ENCODE data around the gene CTDP1.

Gene CTDP1

DNA sequence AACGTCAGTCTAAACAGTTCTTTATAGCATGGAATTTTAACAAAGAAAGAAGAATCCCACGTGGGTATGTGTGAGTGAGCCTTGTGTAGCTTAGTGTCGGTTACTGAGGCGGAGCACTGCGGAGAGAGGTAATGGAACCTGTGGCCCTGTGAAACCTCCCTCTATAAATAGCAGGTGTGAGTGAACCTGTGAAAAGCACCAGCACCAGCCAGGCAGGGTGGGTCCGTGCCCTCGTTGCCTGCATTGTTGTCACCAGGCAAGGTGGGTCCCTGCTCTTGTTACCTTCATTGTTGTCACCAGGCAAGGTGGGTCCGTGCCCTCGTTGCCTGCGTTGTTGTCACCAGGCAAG lies 4.7 kb downstream of the CTDP1 start:
- CTCF ChIA-PET: interaction anchor here (0.5 kb wide), 1 partner anchor 295 kb away, joined by 3 read pairs; no protein-coding TSS in a partner anchor
- H3K4me3 ChIP-seq (ENCODE audit: low read depth, low read length): no peak overlapping the region
- H3K4me1 ChIP-seq (ENCODE audit: control insufficient read depth, insufficient read depth, low read length): peaks cover 15% of the 10 kb centered on the region
- no peaks in the 10 kb centered on the region for H3K36me3 ChIP-seq (ENCODE audit: control insufficient read depth in 2 of 2, insufficient read depth in 1 of 2, low read length in 2 of 2)
- TF ChIP-seq ZNF837 (tag by site-specific recombination; IDR thresholded peaks at IDR 0.05): no peak
- no peak for TF ChIP-seq ZNF23 (tag by site-specific recombination; IDR thresholded peaks at IDR 0.05; ENCODE audit: borderline replicate concordance)
- no peak for TF ChIP-seq ZNF48 (tag by site-specific recombination; IDR thresholded peaks at IDR 0.05)
- TF ChIP-seq YY2 (tag by site-specific recombination; IDR thresholded peaks at IDR 0.05): no peak
- no peak for TF ChIP-seq ZNF239 (tag by site-specific recombination; IDR thresholded peaks at IDR 0.05)
- TF ChIP-seq ZXDB (tag by site-specific recombination; IDR thresholded peaks at IDR 0.05): no peak
- TF ChIP-seq, protein P1, sequence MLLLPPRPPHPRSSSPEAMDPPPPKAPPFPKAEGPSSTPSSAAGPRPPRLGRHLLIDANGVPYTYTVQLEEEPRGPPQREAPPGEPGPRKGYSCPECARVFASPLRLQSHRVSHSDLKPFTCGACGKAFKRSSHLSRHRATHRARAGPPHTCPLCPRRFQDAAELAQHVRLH (tag by site-specific recombination; IDR thresholded peaks at IDR 0.05): no peak
- TF ChIP-seq BCL11B (tag by site-specific recombination; IDR thresholded peaks at IDR 0.05; ENCODE audit: low read depth): no peak
- H3K9me3 ChIP-seq (ENCODE audit: control insufficient read depth, insufficient read depth, low read depth, low read length): no peaks in the 10 kb centered on the region
- POLR2A ChIA-PET: no interaction called here
- H3K27ac ChIP-seq (ENCODE audit: extremely low read depth, low read depth, low read length): no peak overlapping the region

DNA sequence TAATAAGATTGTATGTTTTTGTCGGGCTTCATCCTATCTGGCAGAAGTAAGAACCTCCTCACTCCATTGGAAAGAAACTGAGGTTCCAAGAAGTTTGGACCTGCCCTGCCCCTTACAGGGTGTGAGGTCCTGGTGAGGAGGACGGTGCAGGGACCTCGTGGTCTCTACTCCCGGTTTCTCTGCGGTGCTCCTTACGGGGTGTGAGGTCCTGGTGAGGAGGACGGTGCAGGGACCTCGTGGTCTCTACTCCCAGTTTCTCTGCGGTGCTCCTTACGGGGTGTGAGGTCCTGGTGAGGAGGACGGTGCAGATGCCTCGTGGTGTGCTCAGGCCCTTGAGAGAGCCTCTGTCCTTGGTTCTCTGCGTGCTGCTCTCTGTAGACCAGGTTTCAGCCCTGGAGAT lies 5.2 kb downstream of the CTDP1 start:
- Histone ChIP-seq H3K9me3 (ENCODE audit: control insufficient read depth, insufficient read depth, low read depth, low read length) (no peaks in the 10 kb centered on the region), H3K27ac (ENCODE audit: extremely low read depth, low read depth, low read length) (no peak overlapping the region), H3K4me1 (ENCODE audit: control insufficient read depth, insufficient read depth, low read length) (peaks cover 15% of the 10 kb centered on the region), H3K36me3 (ENCODE audit: control insufficient read depth in 2 of 2, insufficient read depth in 1 of 2, low read length in 2 of 2) (no peaks in the 10 kb centered on the region), H3K4me3 (ENCODE audit: low read depth, low read length) (no peak overlapping the region)
- ChIA-PET CTCF (no interaction called here), POLR2A (no interaction called here)
- no peak for TF ChIP-seq SP3 (tag by site-specific recombination; IDR thresholded peaks at IDR 0.05)
- TF ChIP-seq GLIS1 (tag by site-specific recombination; IDR thresholded peaks at IDR 0.05): no peak
- TF ChIP-seq ZNF707 (tag by site-specific recombination; IDR thresholded peaks at IDR 0.05): no peak
- TF ChIP-seq ZNF521 (tag by site-specific recombination; IDR thresholded peaks at IDR 0.05): no peak
- TF ChIP-seq ZNF112 (tag by site-specific recombination; IDR thresholded peaks at IDR 0.05): no peak
- no peak for TF ChIP-seq ZNF843 (tag by site-specific recombination; IDR thresholded peaks at IDR 0.05)
- no peak for TF ChIP-seq ZNF776 (tag by site-specific recombination; IDR thresholded peaks at IDR 0.05; ENCODE audit: borderline replicate concordance)
- no peak for TF ChIP-seq ZNF548 (tag by site-specific recombination; IDR thresholded peaks at IDR 0.05)
- no peak for TF ChIP-seq ZNF175 (tag by site-specific recombination; IDR thresholded peaks at IDR 0.05)
- TF ChIP-seq ZXDB (tag by site-specific recombination; IDR thresholded peaks at IDR 0.05): no peak
- TF ChIP-seq, protein P2, sequence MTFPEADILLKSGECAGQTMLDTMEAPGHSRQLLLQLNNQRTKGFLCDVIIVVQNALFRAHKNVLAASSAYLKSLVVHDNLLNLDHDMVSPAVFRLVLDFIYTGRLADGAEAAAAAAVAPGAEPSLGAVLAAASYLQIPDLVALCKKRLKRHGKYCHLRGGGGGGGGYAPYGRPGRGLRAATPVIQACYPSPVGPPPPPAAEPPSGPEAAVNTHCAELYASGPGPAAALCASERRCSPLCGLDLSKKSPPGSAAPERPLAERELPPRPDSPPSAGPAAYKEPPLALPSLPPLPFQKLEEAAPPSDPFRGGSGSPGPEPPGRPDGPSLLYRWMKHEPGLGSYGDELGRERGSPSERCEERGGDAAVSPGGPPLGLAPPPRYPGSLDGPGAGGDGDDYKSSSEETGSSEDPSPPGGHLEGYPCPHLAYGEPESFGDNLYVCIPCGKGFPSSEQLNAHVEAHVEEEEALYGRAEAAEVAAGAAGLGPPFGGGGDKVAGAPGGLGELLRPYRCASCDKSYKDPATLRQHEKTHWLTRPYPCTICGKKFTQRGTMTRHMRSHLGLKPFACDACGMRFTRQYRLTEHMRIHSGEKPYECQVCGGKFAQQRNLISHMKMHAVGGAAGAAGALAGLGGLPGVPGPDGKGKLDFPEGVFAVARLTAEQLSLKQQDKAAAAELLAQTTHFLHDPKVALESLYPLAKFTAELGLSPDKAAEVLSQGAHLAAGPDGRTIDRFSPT (tag by site-specific recombination; IDR thresholded peaks at IDR 0.05): no peak
- TF ChIP-seq ZNF366 (tag by site-specific recombination; conservative IDR thresholded peaks at IDR 0.05): no peak
- no peak for TF ChIP-seq ZNF48 (tag by site-specific recombination; IDR thresholded peaks at IDR 0.05)
- TF ChIP-seq, protein P3, sequence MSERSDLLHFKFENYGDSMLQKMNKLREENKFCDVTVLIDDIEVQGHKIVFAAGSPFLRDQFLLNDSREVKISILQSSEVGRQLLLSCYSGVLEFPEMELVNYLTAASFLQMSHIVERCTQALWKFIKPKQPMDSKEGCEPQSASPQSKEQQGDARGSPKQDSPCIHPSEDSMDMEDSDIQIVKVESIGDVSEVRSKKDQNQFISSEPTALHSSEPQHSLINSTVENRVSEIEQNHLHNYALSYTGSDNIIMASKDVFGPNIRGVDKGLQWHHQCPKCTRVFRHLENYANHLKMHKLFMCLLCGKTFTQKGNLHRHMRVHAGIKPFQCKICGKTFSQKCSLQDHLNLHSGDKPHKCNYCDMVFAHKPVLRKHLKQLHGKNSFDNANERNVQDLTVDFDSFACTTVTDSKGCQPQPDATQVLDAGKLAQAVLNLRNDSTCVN (tag by site-specific recombination; optimal IDR thresholded peaks at IDR 0.05): no peak
- no peak for TF ChIP-seq ZNF664 (tag by site-specific recombination; IDR thresholded peaks at IDR 0.05)
- TF ChIP-seq ZNF16 (tag by site-specific recombination; IDR thresholded peaks at IDR 0.05; ENCODE audit: low read depth): no peak
- TF ChIP-seq ZBTB8A (tag by site-specific recombination; IDR thresholded peaks at IDR 0.05): no peak
- no peak for TF ChIP-seq ZNF830 (tag by site-specific recombination; IDR thresholded peaks at IDR 0.05; ENCODE audit: low read depth)

Data from HEK293 (cell line).